GOT3 (cell line): ENCODE results near the gene ING4.

Source experiments
- DNase-seq: peaks from one replicate; lab custom pipeline; 2025; ENCODE audit warnings: mixed read lengths; lab: John Stamatoyannopoulos, UW

The ING4 gene

DNA sequence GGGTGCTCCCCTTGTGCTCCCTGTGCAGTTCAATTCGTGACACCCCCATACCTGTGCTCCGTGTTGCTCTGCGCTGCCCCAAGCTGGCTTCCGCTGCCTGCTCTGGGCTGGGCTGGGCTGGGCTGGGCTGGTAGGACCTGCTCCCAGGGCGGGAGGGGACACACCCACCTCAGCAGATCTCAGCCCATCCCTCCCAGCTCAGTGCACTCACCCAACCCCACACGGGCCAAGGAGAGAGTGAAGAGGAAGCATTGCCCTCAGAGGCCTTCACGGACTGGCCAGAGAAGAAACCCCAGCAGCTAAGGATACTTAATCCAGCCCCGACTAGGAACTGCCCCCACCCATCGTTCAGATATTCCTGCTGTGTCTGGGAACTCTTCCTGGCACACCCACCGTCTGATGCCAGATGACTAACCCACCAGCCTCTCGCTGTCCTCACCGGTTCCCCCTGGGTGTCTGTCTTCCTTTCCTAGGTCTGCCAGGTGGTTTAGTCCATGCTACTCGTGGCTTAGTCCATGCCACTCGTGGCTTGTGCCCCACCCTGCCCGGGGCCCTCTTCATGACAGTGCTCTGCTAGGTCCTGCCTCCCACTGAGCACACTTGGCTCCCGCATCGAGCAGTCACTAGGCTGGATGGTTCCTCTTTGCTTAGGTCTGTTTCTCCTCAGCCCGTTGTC, 26.9 kb downstream of the ING4 start, which contains the start of gene LPAR5:
TSS of gene LPAR5 (minus strand) at position 104 of the 676 bp plus-strand sequence. CDS start 14,711 bp downstream, outside the sequence.
- no peak for DNase-seq

DNA sequence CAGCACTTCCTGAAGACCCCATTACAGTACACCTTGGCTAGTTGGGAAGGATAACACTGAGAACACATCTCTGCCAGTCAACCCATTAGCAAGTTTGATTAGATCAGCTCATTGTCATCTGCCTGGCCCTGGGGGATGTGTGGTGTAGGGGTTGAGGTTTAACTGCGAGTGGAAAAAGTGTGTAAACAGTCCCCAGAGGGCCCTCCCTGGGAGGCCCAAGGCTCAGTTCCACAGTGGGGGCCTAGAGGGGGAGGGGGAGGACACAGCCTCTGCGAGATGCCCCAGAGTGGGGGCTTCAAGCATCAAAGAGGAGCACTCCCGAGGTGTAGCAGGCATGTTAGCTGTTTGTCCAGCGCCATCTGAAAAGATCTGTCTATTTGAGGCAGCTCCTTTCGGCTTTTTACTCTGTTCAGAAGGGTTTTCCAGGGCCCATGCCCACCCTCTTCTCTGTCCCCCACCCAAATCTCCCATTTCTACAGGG, 27.5 kb downstream of the ING4 start:
- DNase-seq: no peak

DNA sequence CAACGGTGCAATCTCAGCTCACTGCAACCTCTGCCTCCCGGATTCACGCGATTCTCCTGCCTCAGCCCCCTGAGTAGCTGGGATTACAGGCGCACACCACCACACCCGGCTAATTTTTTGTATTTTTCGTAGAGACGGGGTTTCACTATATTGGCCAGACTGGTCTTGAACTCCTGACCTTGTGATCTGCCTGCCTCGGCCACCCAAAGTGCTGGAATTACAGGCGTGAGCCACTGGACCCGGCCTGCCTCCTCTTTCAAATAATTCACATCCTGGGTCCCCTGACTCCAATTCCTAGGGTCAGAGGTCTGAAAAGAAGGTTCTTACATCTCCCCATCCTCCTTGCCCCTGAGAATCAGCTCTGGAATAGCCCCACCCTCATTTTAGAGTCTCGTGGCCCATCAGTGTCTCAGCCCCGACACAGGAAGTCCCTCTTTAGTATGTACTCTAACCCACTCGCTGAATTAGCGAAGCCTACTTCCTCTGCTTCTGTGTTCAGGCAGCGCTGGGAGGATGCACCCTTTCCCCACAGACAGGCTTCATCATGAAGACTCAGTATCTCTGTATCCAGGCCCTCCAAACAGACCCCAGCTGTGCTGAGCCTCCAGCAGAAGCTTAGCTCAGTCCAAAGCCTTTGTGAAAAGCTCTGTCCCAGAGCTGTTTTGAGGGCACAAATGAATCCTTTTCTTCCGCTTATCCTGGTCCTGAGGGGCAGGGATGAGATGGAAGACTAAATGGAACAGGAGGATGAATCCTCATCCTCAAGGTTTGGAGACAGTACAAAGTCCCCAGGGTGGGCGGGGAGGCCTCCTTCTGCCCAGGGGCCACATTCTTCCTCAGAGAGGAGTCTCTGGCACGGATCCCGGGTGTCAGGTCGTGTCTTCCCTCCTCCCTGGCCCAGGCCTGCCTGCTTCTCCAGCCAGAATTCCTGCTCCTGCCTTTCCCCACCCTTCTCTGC, 30.6 kb downstream of the ING4 start:
- DNase-seq: no peak

DNA sequence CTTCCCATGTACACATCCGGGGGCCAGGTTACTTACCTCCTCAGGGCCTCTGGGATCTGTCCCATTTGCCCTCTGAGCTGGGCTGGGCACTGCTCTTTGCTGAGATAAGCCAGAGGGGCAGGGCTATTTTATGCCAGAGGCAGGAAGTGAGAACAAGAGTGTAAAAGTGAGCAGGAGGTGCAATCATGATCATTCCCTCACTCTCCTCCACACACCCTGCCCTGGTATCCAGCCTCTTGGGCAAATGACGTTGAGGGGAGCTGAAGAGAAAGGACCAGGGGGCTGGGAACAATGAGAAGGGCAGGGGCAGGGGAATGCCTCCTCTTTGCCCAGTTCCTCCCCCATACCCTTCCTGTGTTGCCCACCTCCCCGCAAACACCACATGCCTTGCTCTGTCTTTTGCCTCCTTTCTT, 31.4 kb downstream of the ING4 start:
- DNase-seq: no peak

DNA sequence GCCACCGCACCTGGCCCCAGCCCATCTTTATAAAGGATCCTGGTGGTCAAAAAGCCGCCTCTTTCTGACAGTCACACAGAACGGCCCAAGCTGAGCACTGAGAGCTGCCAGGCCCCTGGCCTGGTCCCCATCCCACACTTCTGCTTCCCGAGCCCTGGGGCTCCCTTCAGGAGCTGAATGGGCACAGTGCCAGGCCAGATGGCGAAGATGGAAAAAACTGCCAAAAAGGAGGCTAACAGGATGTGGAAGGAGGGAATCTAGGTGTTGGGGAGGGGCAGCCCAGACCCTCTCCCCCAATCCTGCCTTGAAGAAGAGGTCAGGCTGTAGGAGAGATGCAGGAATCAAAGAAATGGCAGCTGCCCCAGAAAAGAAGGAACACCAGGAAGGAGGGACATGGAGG, 32.2 kb downstream of the ING4 start:
- no peak for DNase-seq

DNA sequence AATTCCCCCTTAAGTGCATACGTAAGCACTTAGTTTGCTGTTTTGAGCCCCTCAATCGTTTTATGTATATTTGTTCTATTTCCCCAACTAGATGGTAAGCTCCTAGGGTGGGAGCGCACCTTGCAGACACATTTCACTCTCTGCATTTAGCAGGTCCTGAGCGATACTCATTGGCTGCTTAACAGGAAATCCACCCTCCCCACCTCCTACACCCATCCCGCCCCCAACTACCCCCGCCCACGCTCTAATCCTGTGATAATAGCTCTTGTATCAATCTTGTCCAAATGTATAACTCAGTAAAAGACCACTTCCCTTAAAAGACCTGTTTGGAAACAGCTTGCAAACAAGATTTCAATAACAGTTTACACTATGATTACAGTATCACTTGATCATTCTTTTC, 35.3 kb downstream of the ING4 start:
- DNase-seq: no peak

DNA sequence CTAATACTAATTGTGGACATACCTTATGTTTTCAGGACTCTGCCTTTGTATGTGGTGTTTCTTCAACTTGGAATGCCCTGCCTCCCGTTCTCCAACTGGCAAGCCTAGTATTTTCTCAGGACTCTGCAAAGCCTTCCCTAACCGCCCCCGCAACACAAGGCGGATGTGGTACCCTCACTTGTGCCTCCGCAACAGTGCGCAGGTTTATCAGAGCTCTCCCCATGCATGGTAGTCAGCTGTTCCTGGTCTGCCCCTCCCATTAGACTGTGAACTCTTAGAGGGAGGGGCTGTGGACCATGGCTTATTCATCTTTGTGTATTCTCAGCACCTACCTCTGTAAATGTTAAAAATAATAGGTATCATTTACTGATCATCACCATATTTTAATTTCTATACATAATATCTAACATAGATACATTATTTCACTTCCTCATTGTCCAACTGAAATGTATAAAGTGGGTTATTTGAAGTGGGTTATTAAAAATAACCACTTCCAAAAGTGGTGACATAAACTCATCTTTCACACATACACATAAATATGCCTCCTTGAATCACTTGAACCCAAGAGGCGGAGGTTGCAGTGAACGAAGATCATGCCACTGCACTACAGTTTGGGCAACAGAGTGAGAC, 36.1 kb downstream of the ING4 start:
- DNase-seq: no peak

DNA sequence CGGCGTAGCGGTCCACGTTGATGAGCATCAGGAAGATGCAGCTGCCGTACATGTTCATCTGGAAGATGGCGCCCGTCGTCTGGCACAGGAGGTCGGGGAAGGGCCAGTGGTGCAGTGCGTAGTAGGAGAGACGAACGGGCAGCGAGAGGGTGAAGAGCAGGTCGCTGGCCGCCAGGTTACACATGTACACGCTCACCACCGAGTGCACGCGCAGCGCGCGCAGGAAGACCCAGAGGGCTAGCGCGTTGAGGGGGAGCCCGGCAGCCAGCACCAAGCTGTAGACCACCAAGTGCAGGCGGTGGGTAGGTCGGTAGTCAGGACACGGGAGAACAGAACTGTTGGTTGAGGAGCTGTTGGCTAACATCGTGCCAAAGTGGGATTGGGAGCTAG, 42.0 kb downstream of the ING4 start:
- no peak for DNase-seq

DNA sequence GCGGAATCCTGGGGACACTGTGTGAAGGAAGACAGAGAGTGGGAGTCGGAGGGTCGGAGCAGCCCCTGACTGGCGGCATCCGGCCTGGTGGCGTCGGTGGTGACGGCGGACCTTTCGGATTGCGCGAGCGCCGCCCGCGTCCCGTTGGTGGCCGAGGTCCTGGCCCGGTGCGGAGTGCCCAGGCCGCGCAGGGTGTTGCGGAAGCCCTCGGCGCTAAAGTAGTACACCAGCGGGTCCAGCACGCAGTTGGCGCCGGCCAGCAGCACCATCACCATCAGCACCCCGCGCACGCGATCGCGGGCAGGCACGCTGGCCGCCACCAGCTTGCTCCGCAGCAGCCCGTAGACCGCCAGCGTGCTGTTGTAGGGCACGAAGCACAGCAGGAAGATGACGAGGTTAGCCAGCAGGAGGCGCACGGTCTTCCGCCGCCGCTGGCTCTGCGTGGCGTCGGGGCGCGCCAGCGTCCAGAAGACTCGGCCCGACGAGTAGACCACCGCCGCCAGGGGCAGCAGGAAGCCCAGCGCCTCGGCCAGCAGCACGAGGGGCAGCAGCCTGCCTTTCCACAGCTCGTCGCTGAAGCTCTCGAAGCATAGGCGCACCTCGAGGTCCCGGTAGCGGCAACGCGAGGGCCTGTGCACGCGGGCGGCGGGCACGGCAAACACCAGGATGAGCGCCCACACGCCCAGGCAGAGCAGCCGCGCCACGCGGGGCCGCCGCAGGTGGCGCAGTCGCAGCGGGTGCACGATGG, 42.6 kb downstream of the ING4 start:
- no peak for DNase-seq

DNA sequence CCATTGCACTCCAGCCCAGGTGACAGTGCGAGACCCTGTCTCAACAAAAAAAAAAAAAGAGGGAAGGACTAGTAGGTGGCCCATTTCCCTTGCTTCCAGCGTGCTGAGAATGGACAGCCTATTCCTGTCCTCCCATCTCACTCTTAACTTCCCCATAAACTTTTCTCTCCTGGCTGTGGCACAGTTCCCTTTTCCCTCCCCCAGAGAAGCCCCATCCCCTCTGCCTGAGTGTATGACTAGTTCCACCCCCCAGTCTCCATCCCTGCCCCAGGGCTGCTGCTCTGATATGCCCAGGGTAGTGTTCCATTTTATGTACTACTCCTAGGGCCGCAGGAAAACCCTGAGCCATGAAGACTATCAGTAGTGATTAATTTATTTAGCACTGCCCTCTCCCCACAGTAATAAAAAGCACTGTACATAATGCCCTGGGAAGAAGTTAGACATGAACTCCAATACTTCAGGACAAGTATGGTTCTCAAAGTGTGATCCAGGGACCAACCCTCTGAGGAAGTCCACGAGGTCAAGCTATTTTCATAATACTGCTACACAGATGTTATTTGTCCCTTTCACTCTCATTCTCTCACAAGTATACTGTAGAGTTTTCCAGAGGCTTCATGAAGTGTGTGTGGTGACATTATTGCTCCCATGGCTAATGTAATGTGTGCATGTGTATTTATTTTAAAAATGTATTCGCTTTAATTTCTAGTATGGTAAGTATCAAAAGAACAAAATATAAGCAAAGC, 44.3 kb downstream of the ING4 start:
- DNase-seq: no peak

DNA sequence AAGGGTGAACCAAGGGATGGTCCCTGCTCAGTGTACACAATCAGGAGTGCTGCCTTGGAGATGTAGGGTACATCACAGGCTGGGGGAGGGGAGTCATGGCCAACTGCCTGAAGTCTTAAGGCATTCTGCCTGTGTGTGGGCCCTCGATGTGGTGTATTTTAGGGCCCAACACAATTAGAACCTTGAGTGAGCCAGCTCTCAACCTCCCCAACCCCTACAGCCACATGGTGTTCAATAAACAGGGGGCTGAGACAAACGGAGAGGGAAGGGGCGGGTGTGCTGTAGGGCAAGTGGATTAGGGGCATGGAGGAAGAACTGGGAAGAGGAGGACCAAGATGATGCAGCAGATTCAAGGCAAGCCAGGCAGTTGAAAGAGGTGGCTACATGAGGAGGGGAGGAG, 47.1 kb downstream of the ING4 start:
- DNase-seq: no peak

DNA sequence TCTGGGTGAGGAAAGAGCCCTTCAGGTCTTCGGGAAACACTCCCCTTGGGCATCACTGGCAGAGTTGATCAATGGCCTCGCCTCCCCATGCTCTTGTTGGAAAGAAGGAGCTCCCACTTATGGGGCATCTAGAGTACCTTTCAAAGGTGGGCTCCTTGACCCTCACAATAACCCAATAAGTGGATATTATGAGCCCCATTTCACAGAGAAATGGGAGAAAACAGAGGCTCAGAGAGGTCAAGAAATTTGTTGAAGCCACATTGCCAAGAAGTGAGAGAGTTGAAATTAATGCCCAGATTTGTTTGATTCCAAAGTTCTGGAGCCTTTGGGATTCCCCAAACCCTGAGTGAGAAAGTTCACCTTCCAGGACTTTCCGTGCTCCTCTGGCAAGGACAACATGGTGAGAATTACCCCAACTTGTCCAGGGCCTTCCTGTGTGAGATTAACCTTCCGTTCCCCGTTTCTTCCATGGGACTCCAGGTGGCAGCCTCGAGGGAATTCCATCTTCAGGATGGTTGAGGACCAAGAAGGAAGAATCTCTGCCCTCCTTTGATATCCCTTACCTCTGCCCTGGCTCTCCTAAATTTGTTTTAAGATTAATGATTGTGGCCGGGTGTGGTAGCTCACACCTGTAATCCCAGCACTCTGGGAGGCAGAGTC, 48.3 kb downstream of the ING4 start:
- DNase-seq: no peak

DNA sequence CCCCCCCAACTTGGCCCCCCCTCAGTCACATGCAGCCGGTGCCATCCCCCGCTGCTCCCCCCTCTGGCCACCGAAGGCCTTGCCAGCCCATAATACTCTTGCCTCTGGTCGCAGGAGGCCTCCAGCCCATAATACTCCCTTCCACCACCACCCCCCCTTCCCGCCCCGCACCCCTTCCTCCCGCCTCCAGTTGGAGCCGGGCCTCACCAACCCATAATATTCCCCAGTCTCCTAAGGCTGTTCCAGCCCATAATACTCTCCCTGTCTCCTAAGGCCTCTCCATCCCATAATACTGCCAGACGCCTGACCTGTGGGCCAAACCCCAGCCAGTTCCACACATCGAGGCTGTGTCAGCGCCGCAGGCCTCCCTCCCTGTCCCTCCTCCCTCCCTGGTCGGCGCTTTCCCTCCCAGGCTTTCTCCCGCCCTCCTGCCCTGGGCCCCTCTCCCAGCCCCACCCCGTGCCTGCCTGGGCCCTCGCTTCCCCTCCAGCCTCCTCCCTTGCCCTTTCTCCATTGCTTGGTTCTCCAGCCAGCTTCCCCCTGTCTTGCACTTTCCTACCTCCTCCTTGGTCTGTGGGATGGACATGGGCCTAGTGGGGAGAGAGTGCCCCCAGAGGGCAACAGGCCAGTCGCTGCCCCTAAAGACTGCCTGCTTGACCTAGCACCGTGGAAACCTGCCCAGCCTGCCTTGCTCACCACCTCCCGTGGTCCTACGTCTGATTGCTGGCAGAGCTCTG, 49.0 kb downstream of the ING4 start:
- DNase-seq: peak; percentile 72

DNA sequence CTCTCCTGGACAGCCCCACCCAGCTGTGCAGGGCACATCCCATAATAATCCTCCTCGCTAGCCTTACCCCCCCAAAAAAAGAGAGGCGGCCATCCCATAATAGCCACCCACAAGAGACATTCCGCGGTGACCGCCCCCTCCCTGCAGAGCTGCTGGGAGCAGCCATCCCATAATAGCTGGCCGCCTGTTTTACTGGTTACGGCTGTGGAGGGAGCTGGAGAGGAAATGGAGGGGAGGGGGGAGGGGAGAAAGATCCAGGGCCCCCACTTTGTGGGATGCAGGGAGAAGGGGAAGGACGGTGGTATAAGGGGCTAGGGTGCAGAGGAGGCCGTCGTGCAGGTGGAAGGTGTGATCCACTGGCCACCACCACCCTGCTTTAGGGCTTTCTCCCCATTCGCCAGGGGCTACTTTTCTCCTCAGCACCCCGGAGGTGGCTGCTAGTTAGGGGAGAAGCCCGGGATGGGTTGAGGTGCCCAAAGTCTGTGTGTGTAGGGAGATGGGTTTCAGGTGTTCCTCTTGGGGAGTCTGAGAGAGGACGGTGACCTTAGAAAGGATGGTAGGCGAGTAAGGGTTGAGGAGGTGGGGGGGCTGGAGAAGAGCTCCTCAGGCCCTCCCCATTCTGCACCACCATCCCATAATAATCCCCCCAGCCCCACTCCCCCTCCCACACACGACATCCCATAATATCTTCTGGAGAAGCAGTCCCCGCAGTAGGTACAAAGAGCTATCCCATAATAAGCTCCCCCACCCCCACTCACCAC, 49.7 kb downstream of the ING4 start:
- DNase-seq: no peak

DNA sequence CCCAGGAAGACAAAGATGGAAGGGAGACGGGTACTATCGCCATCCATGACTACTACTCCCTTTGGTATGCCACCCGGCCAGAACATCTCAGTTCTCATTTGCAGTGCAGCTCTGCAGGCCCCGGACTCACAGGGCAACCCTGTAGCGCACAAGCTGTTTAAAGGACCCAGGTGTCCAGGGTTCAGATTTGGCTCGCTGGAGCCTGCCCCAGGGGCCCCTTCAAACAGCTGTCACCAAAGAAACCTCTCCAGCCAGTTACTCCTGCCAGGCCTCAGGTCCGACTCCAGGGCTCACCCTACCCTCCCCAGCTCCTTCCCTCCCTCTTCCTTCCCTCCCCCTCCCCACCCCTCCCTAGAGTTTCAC, 50.3 kb downstream of the ING4 start:
- DNase-seq: no peak

DNA sequence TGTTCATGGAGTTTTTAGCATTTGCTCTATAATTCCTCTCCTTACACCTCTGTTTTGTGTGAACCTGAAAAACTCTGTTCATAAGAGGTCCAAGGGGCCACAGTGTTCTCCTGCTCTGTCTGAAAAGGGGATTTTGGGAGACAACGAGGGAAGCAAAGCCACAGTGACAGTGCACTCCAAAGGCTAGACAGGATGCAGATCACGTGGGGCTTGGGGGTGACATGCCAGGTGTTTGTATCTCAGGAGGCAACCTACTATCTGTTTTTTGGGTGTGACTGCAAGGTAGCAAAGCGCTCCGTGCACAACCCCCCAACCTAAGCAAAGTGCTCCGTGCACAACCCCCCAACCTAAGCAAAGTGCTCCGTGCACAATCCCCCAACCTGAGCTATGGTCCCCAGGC, 50.7 kb downstream of the ING4 start:
- DNase-seq: no peak

DNA sequence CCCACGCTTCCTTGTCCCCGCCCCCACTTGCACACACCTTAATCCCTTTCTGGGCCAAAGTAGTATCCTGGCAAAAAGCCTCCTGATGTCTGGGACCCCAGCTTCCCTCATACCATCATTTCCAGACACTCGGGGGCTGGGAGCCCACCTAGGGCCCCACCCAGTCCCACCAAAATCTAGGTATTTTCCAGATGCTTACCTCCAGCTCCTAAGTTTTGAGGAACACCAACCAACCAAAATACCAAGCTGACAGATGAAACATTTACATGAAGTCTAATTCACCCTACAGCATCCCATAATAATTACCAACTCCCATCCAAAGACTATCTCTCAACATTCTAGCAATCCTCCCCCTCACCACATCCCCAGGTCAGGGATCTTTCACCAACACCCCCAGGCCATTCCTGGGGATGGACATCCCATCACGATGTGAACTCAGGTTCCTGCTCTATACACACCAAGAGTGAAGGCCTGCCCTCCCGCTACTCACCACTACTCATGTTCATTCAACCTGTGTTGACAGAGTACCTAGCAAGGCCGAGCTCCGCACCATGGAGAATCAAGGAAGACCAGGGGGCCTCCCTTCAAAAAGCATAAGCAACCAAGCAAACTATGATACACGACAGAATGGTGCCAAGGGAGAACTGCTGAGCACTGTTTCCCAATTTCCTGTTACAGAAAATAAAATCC, 54.2 kb downstream of the ING4 start:
- DNase-seq: no peak

DNA sequence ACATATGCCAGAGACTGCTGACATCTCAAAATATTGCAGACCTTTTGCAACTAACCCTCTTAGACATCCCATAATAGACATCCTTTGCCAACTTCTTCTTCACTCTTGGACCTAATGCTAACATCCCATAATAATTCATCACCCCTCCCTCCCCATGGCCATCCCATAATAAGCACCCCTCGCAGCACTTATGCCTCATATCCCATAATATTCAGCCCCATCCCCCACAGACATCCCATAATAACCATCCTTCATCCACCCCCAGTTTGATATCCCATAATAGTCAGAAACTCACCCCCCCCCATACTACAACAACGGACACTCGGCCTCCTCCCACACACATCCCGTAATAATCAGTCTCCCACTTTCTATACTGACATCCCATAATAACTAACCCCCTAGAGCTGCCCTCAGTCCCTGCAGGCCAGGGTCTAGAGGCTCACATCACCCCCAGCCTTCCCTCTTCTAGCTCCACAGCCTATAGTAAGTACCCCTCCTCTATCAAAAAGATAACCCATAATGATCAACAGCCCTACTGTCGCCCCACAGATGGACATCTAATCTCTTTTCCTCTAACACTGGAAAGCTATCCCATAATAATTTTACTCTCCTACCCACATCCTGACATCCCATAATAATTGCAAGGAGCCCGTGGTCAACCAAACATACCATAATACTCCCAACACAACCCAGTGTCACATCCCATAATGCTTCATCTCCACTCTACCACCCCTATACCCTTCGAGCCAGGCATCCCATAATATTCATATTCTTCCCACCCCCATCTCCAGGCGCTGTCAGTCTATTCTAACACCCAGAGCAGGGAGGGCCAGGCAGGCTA, 54.9 kb downstream of the ING4 start:
- no peak for DNase-seq
